GM12874 (cell line): ENCODE results near the gene CCL1.

Experiments
- CTCF ChIP-seq: IDR thresholded peaks from 2 replicates; pipeline ENCODE4 v1.5.1; 2011; ENCODE audit warnings: low read depth, mild to moderate bottlenecking, control low read depth, low read length, moderate library complexity; ENCODE audit not compliant: insufficient read depth

CCL1 gene

GRCh38 chr17:34358631-34359030, 4.4 kb downstream of the CCL1 start:
- no peak for TF ChIP-seq CTCF

GRCh38 chr17:34357398-34357797, 5.6 kb downstream of the CCL1 start:
- TF ChIP-seq CTCF = no peak

- no peak for TF ChIP-seq CTCF
Measured at GRCh38 chr17:34356194-34356593, 6.8 kb downstream of the CCL1 start, which contains the start of gene CCL13. Gene CCL13 (plus strand): TSS chr17:34356480. CDS start chr17:34356527, 47 bp downstream.

GRCh38 chr17:34354637-34355036, 8.4 kb downstream of the CCL1 start:
- no peak for TF ChIP-seq CTCF

- TF ChIP-seq CTCF = no peak
Measured at GRCh38 chr17:34352191-34352590, 10.8 kb downstream of the CCL1 start.

GRCh38 chr17:34351096-34351495, 11.9 kb downstream of the CCL1 start:
- TF ChIP-seq CTCF = no peak

- no peak for TF ChIP-seq CTCF
Measured at GRCh38 chr17:34349751-34350150, 13.3 kb downstream of the CCL1 start.

GRCh38 chr17:34347063-34347462, 16.0 kb downstream of the CCL1 start:
- no peak for TF ChIP-seq CTCF
